HCT116 (cell line): ENCODE data around the gene PCDHB5. TPM values are rescaled to one million over a fixed set of nuclear protein-coding genes. Genes with fewer than 3 reads are reported as not detected.

Experiments used
- ATAC-seq: fragments of 200-7000 bp; cut with Tn5 transposase; 2 replicates; pipeline ENCODE4 v1.9.1; 2020; ENCODE audit warnings: mild to moderate bottlenecking, moderate library complexity
- BruUV-seq: library from RNA; stranded (reverse); fragments of 400-500 nt; replicated peaks from 2 replicates; lab custom pipeline; 2021; lab: Mats Ljungman, UMichigan
- CTCF ChIA-PET: fragments of 300-600 bp; sonication (Branson Sonifier 250); formaldehyde crosslinking; loops from one replicate; lab custom pipeline; 2021; ENCODE audit warnings: antibody characterized with exemption; lab: Charles Lee
- POLR2A ChIA-PET: fragments of 300-600, 350-600 bp; sonication (Branson Sonifier 250); formaldehyde crosslinking; loops from one replicate; lab custom pipeline; 2021; ENCODE audit warnings: antibody characterized with exemption; lab: Charles Lee
- RAD21 ChIA-PET, 2 experiments: fragments of 300-600 bp; sonication (Branson Sonifier 250); formaldehyde crosslinking; loops; one replicate each; lab custom pipeline; 2023; ENCODE audit warnings: low total read pairs in 2 of 2; ENCODE audit not compliant: uncharacterized antibody in 2 of 2, unreplicated experiment in 2 of 2, low non-redundant PET in 1 of 2; lab: Charles Lee
- DNase-seq: peaks from one replicate; pipeline ENCODE4 v3.0.0-alpha.2; 2010; ENCODE audit warnings: low read depth, low spot score
- H2AFZ ChIP-seq: fragments of 200-600 bp; shearing (Covaris generic), sonication (generic); 2 replicates; pipeline ENCODE4 v1.6.1; 2017; ENCODE audit warnings: low read depth, mixed run types, mixed read lengths, antibody characterized with exemption, low read length; ENCODE audit not compliant: poor library complexity, severe bottlenecking
- H3K27ac ChIP-seq: 2 replicates; pipeline ENCODE4 v1.5.1; 2012; ENCODE audit warnings: low read depth, low read length
- H3K27me3 ChIP-seq: fragments of 200-600 bp; sonication (generic); 2 replicates; pipeline ENCODE4 v1.6.1; 2016; ENCODE audit warnings: mixed run types, low read length, mixed read lengths; ENCODE audit not compliant: insufficient read depth
- H3K36me3 ChIP-seq, 2 experiments: fragments of 200-500 bp in 1 of 2; fragments of 200-600 bp in 1 of 2; sonication (Bioruptor generic) in 1 of 2; sonication (generic) in 1 of 2; 2 replicates each; pipeline versions ENCODE4 v1.5.1 to v1.6.1; 2014 to 2016; ENCODE audit warnings: low read length in 2 of 2, inconsistent platforms in 1 of 2, mixed read lengths in 1 of 2, mixed run types in 1 of 2; ENCODE audit not compliant: insufficient read depth in 2 of 2, control insufficient read depth in 1 of 2
- H3K4me1 ChIP-seq, 2 experiments: fragments of 200-600 bp in 1 of 2; sonication (generic) in 1 of 2; 2 replicates each; pipeline versions ENCODE4 v1.5.1 to v1.6.1; 2012 to 2017; ENCODE audit warnings: low read length in 2 of 2, inconsistent platforms in 1 of 2, mild to moderate bottlenecking in 1 of 2, mixed read lengths in 1 of 2, mixed run types in 1 of 2, moderate library complexity in 1 of 2; ENCODE audit not compliant: insufficient read depth in 2 of 2, control insufficient read depth in 1 of 2
- H3K4me2 ChIP-seq: fragments of 200-600 bp; sonication (generic); 2 replicates; pipeline ENCODE4 v1.6.1; 2017; ENCODE audit warnings: mixed run types, low read length, mixed read lengths
- H3K4me3 ChIP-seq, 2 experiments: fragments of 200-600 bp in 1 of 2; sonication (generic) in 1 of 2; replicated peaks in 1 of 2; 2 replicates each; pipeline ENCODE4 v1.5.1; 2011 to 2016; ENCODE audit warnings: low read length in 2 of 2, control low read depth in 1 of 2, low read depth in 1 of 2, mild to moderate bottlenecking in 1 of 2, mixed read lengths in 1 of 2, mixed run types in 1 of 2
- H3K79me2 ChIP-seq: fragments of 200-600 bp; sonication (generic); 2 replicates; pipeline ENCODE4 v1.6.1; 2017; ENCODE audit warnings: mild to moderate bottlenecking, mixed run types, low read length, moderate library complexity, mixed read lengths; ENCODE audit not compliant: insufficient read depth
- H3K9ac ChIP-seq: fragments of 200-600 bp; sonication (generic); 2 replicates; pipeline ENCODE4 v1.6.1; 2016; ENCODE audit warnings: low read length, mixed read lengths
- H3K9me2 ChIP-seq: fragments of 200-600 bp; sonication (generic), shearing (Covaris generic); 2 replicates; pipeline ENCODE4 v1.6.1; 2017; ENCODE audit warnings: mixed run types, mild to moderate bottlenecking, moderate library complexity; ENCODE audit not compliant: insufficient read depth
- H3K9me3 ChIP-seq, 2 experiments: fragments of 200-500 bp in 1 of 2; fragments of 200-600 bp in 1 of 2; sonication (Bioruptor generic) in 1 of 2; sonication (generic) in 1 of 2; 2 replicates each; pipeline ENCODE4 v1.6.1; 2014 to 2017; ENCODE audit warnings: low read length in 2 of 2, mixed read lengths in 2 of 2, inconsistent platforms in 1 of 2, low read depth in 1 of 2, mild to moderate bottlenecking in 1 of 2, mixed run types in 1 of 2, moderate library complexity in 1 of 2; ENCODE audit not compliant: control insufficient read depth in 1 of 2, insufficient read depth in 1 of 2
- H4K20me1 ChIP-seq: fragments of 200-600 bp; sonication (generic), shearing (Covaris generic); 2 replicates; pipeline ENCODE4 v1.6.1; 2017; ENCODE audit warnings: mixed run types, mild to moderate bottlenecking, moderate library complexity; ENCODE audit not compliant: insufficient read depth
- CBX3 ChIP-seq: IDR thresholded peaks from 2 replicates; pipeline ENCODE4 v1.6.1; 2012; ENCODE audit warnings: low read depth
- CTCF ChIP-seq, 3 experiments: fragments of 200-600 bp in 1 of 3; sonication (generic) in 1 of 3; IDR thresholded peaks in 2 of 3; conservative IDR thresholded peaks in 1 of 3; 2 replicates each; pipeline ENCODE4 v1.5.1; 2012 to 2017; ENCODE audit warnings: low read depth in 2 of 3, low read length in 2 of 3, antibody characterized with exemption in 1 of 3, borderline replicate concordance in 1 of 3, control low read depth in 1 of 3, mild to moderate bottlenecking in 1 of 3, mixed read lengths in 1 of 3, mixed run types in 1 of 3, moderate library complexity in 1 of 3; ENCODE audit not compliant: insufficient read depth in 1 of 3
- EGR1 ChIP-seq: IDR thresholded peaks from 2 replicates; pipeline ENCODE4 v1.6.1; 2012; ENCODE audit warnings: low read depth
- EZH2 ChIP-seq: fragments of 200-600 bp; sonication (generic); IDR thresholded peaks from 2 replicates; pipeline ENCODE4 v1.6.1; 2017; ENCODE audit warnings: antibody characterized with exemption, mixed run types
- EZH2phosphoT487 ChIP-seq: fragments of 200-600 bp; IDR thresholded peaks from 2 replicates; pipeline ENCODE4 v1.6.1; 2018; ENCODE audit warnings: antibody characterized with exemption, borderline replicate concordance
- JUND ChIP-seq: IDR thresholded peaks from 2 replicates; pipeline ENCODE4 v1.6.1; 2012
- MAX ChIP-seq: IDR thresholded peaks from 2 replicates; pipeline ENCODE4 v1.6.1; 2012
- POLR2AphosphoS5 ChIP-seq: IDR thresholded peaks from 2 replicates; pipeline ENCODE4 v1.6.1; 2011; ENCODE audit warnings: mild to moderate bottlenecking, low read depth, low read length, moderate library complexity
- RAD21 ChIP-seq: IDR thresholded peaks from 2 replicates; pipeline ENCODE4 v1.6.1; 2012; ENCODE audit warnings: low read depth, mild to moderate bottlenecking
- REST ChIP-seq: IDR thresholded peaks from 2 replicates; pipeline ENCODE4 v1.6.1; 2012; ENCODE audit warnings: low read depth
- SIN3A ChIP-seq: IDR thresholded peaks from 2 replicates; pipeline ENCODE4 v1.6.1; 2012; ENCODE audit warnings: low read depth
- SRF ChIP-seq: IDR thresholded peaks from 2 replicates; pipeline ENCODE4 v1.6.1; 2012; ENCODE audit warnings: low read depth
- ZNF274 ChIP-seq: fragments of 200-500 bp; sonication (Bioruptor generic); IDR thresholded peaks from 2 replicates; pipeline ENCODE4 v1.6.1; 2014; ENCODE audit warnings: mild to moderate bottlenecking, low read depth, low read length, inconsistent platforms
- intact Hi-C: fragments of 100-400 bp; cut with micrococcal nuclease; formaldehyde crosslinking; loops from 2 replicates; pipeline ENCODE4 v1.10.0; 2022
- total RNA-seq: library from RNA; stranded (reverse); gene quantifications from one replicate; pipeline ENCODE4 v1.2.1, GENCODE V29; 2021; ENCODE audit not compliant: unreplicated experiment

PCDHB5 gene
- total RNA-seq, 1 experiment from 2014 or later: not detected

GRCh38 chr5:141180313-141180712 lies 45.3 kb downstream of the PCDHB5 start:
- H3K9me2 ChIP-seq: no peaks in the 10 kb centered on the region
- no peak overlapping the region for H3K4me2 ChIP-seq
- no peaks in the 10 kb centered on the region for H3K27me3 ChIP-seq
- H2AFZ ChIP-seq: no peak overlapping the region
- H3K9me3 ChIP-seq: peaks cover 0 to 10% of the 10 kb centered on the region in 2 experiments; a peak in 2 of 4 replicates
- H3K4me3 ChIP-seq: no peak overlapping the region
- no peaks in the 10 kb centered on the region for H4K20me1 ChIP-seq
- intact Hi-C loops: no loop called here
- ChIA-PET POLR2A (no interaction called here), CTCF (no interaction called here), RAD21 (no interaction called here)
- H3K27ac ChIP-seq: no peak overlapping the region
- H3K9ac ChIP-seq: no peak overlapping the region
- DNase-seq: no peak
- BruUV-seq: no TSS peak
- H3K4me1 ChIP-seq: no peaks in the 10 kb centered on the region
- H3K79me2 ChIP-seq: no peaks in the 10 kb centered on the region
- no peak for ATAC-seq
- H3K36me3 ChIP-seq: no peaks in the 10 kb centered on the region
- TF ChIP-seq EGR1: no peak
- no peak for TF ChIP-seq POLR2AphosphoS5
- TF ChIP-seq RAD21: no peak
- TF ChIP-seq JUND: no peak
- no peak for TF ChIP-seq CBX3
- no peak for TF ChIP-seq EZH2
- TF ChIP-seq EZH2phosphoT487: no peak
- TF ChIP-seq CTCF (IDR thresholded peaks at IDR 0.05 in 2 of 3, conservative IDR thresholded peaks at IDR 0.05 in 1 of 3; ENCODE audit: borderline replicate concordance in 1 of 3, insufficient read depth in 1 of 3, low read depth in 2 of 3, low read length in 2 of 3): no peak
- no peak for TF ChIP-seq SRF
- TF ChIP-seq MAX: no peak
- TF ChIP-seq SIN3A: no peak
- no peak for TF ChIP-seq ZNF274
- no peak for TF ChIP-seq REST
- TF ChIP-seq, all 23 proteins: peak for 0
